CD14-positive monocyte (primary cell): ENCODE measurements around the gene KRTAP5-6. TPM values are rescaled to one million over a fixed set of nuclear protein-coding genes. Genes with fewer than 3 reads are reported as not detected.
A peak's percentile ranks its signal among the peaks of the same experiment; 100 is the strongest.

ENCODE experiments used
- DNase-seq, 3 donors: peaks; one replicate each; pipeline ENCODE4 v3.0.0-alpha.2; 2011 to 2022
- H2AFZ ChIP-seq: 2 replicates; pipeline ENCODE4 v1.6.0; 2012; ENCODE audit warnings: mild to moderate bottlenecking, low read depth, low read length, inconsistent platforms; ENCODE audit not compliant: insufficient read depth, poor library complexity, severe bottlenecking
- H3K27ac ChIP-seq, 2 donors: 1 replicate in 1 of 2; 2 replicates in 1 of 2; pipeline ENCODE4 v1.5.1; 2012 to 2013; ENCODE audit warnings: low read length in 2 of 2, control low read depth in 1 of 2, inconsistent platforms in 1 of 2, low read depth in 1 of 2, mild to moderate bottlenecking in 1 of 2
- H3K27me3 ChIP-seq, 2 donors: one replicate each; pipeline versions ENCODE4 v1.6.0 to v1.6.1; 2011 to 2013; ENCODE audit warnings: low read length in 2 of 2; ENCODE audit not compliant: control insufficient read depth in 2 of 2, insufficient read depth in 2 of 2
- H3K36me3 ChIP-seq, 2 donors: replicated peaks in 1 of 2; 1 replicate in 1 of 2; 2 replicates in 1 of 2; pipeline versions ENCODE4 v1.5.1 to v1.6.1; 2012 to 2013; ENCODE audit warnings: low read length in 2 of 2, control low read depth in 1 of 2, inconsistent platforms in 1 of 2, mild to moderate bottlenecking in 1 of 2; ENCODE audit not compliant: insufficient read depth in 2 of 2, control insufficient read depth in 1 of 2
- H3K4me1 ChIP-seq, 2 donors: 1 replicate in 1 of 2; 2 replicates in 1 of 2; pipeline versions ENCODE4 v1.5.1 to v1.6.1; 2012 to 2013; ENCODE audit warnings: low read length in 2 of 2, control low read depth in 1 of 2, inconsistent platforms in 1 of 2, mild to moderate bottlenecking in 1 of 2, moderate library complexity in 1 of 2; ENCODE audit not compliant: insufficient read depth in 2 of 2, control insufficient read depth in 1 of 2
- H3K4me2 ChIP-seq: replicated peaks from 2 replicates; pipeline ENCODE3; 2012; ENCODE audit warnings: low read length, moderate library complexity, mild to moderate bottlenecking; ENCODE audit not compliant: poor library complexity, severe bottlenecking; ENCODE audit errors: extremely low read depth
- H3K4me3 ChIP-seq, 3 experiments: fragments of 200-600 bp in 1 of 3; sonication (generic) in 1 of 3; replicated peaks in 1 of 3; 1 replicate in 2 of 3; 2 replicates in 1 of 3; pipeline ENCODE4 v1.5.1; 2011 to 2013; ENCODE audit warnings: low read length in 3 of 3, mild to moderate bottlenecking in 3 of 3, control low read depth in 2 of 3, low read depth in 2 of 3, inconsistent platforms in 1 of 3, moderate library complexity in 1 of 3
- H3K79me2 ChIP-seq: 2 replicates; pipeline ENCODE4 v1.6.0; 2012; ENCODE audit warnings: mild to moderate bottlenecking, control low read depth, inconsistent platforms, low read length, moderate library complexity; ENCODE audit not compliant: insufficient read depth
- H3K9ac ChIP-seq: 2 replicates; pipeline ENCODE4 v1.6.0; 2017; ENCODE audit warnings: low read length, mild to moderate bottlenecking; ENCODE audit not compliant: insufficient read depth, poor library complexity, severe bottlenecking
- H3K9me3 ChIP-seq, 2 donors: replicated peaks in 1 of 2; 1 replicate in 1 of 2; 2 replicates in 1 of 2; pipeline versions ENCODE4 v1.5.1 to v1.6.1; 2012 to 2013; ENCODE audit warnings: low read length in 2 of 2, control low read depth in 1 of 2; ENCODE audit not compliant: control insufficient read depth in 1 of 2, insufficient read depth in 1 of 2
- H4K20me1 ChIP-seq: 2 replicates; pipeline ENCODE4 v1.6.0; 2012; ENCODE audit warnings: mild to moderate bottlenecking, low read length, control low read depth, moderate library complexity; ENCODE audit not compliant: insufficient read depth
- H3K27ac Mint-ChIP-seq, 7 donors: one replicate each; pipeline ENCODE4 v1.8.0; 2020; ENCODE audit warnings: mild to moderate bottlenecking in 7 of 7, mixed read lengths in 7 of 7, moderate library complexity in 6 of 7, inconsistent platforms in 2 of 7
- H3K27me3 Mint-ChIP-seq, 3 donors: one replicate each; pipeline ENCODE4 v1.8.0; 2021 to 2022; ENCODE audit warnings: low read depth in 3 of 3, mild to moderate bottlenecking in 3 of 3, mixed read lengths in 3 of 3, moderate library complexity in 3 of 3, inconsistent platforms in 1 of 3
- H3K36me3 Mint-ChIP-seq, 2 donors: one replicate each; pipeline ENCODE4 v1.8.0; 2020; ENCODE audit warnings: mixed read lengths in 2 of 2, inconsistent platforms in 1 of 2, mild to moderate bottlenecking in 1 of 2
- H3K4me1 Mint-ChIP-seq: one replicate; pipeline ENCODE4 v1.8.0; 2020; ENCODE audit warnings: mild to moderate bottlenecking, mixed read lengths
- H3K4me3 Mint-ChIP-seq, 2 donors: one replicate each; pipeline ENCODE4 v1.8.0; 2020; ENCODE audit warnings: mild to moderate bottlenecking in 2 of 2, mixed read lengths in 2 of 2, moderate library complexity in 1 of 2
- H3K9me3 Mint-ChIP-seq, 7 donors: one replicate each; pipeline ENCODE4 v1.8.0; 2020 to 2022; ENCODE audit warnings: mixed read lengths in 7 of 7, mild to moderate bottlenecking in 6 of 7, moderate library complexity in 6 of 7, inconsistent platforms in 2 of 7
- CTCF ChIP-seq: fragments of 200-600 bp; IDR thresholded peaks from one replicate; pipeline ENCODE4 v1.8.0; 2022; ENCODE audit warnings: antibody characterized with exemption, mild to moderate bottlenecking
- WGBS: methylation state at CpG from one replicate; pipeline ENCODE4 v1.1.5; 2013; ENCODE audit warnings: missing lambda C conversion rate; ENCODE audit not compliant: insufficient coverage; 5-methylcytosine and 5-hydroxymethylcytosine counted together
- intact Hi-C, 2 donors: fragments of 100-400 bp; cut with micrococcal nuclease; formaldehyde crosslinking; loops; one replicate each; pipeline versions ENCODE4 v1.15.0 to v1.15.1; 2023
- polyA plus RNA-seq, 3 donors: library from polyadenylated mRNA; depleted of rRNA in 1 of 3; unstranded in 2 of 3; stranded (reverse) in 1 of 3; fragments of 300-500 nt in 2 of 3; fragments of >200 nt in 1 of 3; fragmentation: Illumina TruSeq in 2 of 3; gene quantifications; 1 replicate in 2 of 3; 2 replicates in 1 of 3; pipeline ENCODE4 v1.2.3, GENCODE V29; 2012 to 2021

Gene KRTAP5-6
- polyA plus RNA-seq, 3 donors = not detected

GRCh38 chr11:1691878-1692707 is 4.9 kb upstream of the KRTAP5-6 start:
- H3K4me3 Mint-ChIP-seq = no peak overlapping the region
- peaks cover 5% of the 10 kb centered on the region for H3K4me1 Mint-ChIP-seq
- no peaks in the 10 kb centered on the region for H3K36me3 Mint-ChIP-seq
- 88% methylated on average over 10 of the region's 16 CpGs for WGBS
- Histone ChIP-seq H3K4me2 (no peak overlapping the region), H3K4me1 (peaks cover 10 to 14% of the 10 kb centered on the region in 2 donors), H3K27ac (no peak overlapping the region), H2AFZ (no peak overlapping the region), H4K20me1 (no peaks in the 10 kb centered on the region), H3K36me3 (no peaks in the 10 kb centered on the region), H3K9me3 (no peaks in the 10 kb centered on the region), H3K79me2 (no peaks in the 10 kb centered on the region), H3K4me3 (no peak overlapping the region), H3K9ac (no peak overlapping the region), H3K27me3 (peaks cover 0 to 41% of the 10 kb centered on the region in 2 donors)
- peaks cover 0 to 1% (median 0%) of the 10 kb centered on the region in 7 donors for H3K9me3 Mint-ChIP-seq
- no peak for TF ChIP-seq CTCF
- intact Hi-C loops = loop anchor here (5.0 to 10.0 kb wide), 3 partner anchors 35 to 193 kb away; no protein-coding TSS in a partner anchor
- peaks cover 38 to 70% (median 40%) of the 10 kb centered on the region in 3 donors for H3K27me3 Mint-ChIP-seq
- no peak for DNase-seq
- no peak overlapping the region for H3K27ac Mint-ChIP-seq

DNA sequence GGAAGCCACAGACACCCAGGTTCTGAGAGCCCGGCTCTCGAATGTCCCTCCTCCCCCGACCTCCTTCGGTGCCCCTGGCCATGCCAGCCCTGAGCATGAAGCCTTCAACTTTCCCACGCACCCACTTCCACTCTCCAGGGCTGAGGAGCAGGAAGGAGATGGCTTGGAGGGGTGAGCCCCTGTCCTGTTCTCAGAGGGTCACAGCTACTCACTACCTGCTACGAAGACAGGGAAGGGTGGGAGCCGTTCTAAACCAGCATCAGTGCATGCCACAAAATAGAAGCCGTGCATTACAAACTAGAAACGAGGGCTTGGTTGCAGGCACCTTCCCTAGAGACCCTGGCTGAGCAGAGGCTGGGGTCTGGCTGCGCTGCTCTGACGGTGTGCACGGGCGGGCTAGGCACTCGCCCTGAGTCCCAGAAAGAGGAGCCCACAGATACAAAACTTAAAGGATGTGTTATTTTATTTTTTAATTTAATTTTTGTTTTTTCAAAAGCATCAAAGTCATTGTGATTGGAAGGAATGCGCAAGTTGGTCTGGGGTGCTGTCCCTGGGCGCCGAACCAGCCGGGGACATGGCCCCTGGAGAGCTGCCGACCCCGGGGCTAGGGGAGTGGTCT is 4.2 kb upstream of the KRTAP5-6 start:
- no peak overlapping the region for H3K4me3 ChIP-seq
- no peak overlapping the region for H2AFZ ChIP-seq
- no peaks in the 10 kb centered on the region for H3K9me3 ChIP-seq
- intact Hi-C loops = loop anchor here (1.0 to 10.0 kb wide), 4 partner anchors 36 to 458 kb away; no protein-coding TSS in a partner anchor
- Mint-ChIP-seq H3K4me1 (peaks cover 5% of the 10 kb centered on the region), H3K27me3 (peaks cover 38 to 76% (median 40%) of the 10 kb centered on the region in 3 donors), H3K27ac (no peak overlapping the region), H3K36me3 (no peaks in the 10 kb centered on the region), H3K4me3 (peak overlapping the region in 1 of 2 donors; percentile 48), H3K9me3 (peaks cover 0 to 1% (median 0%) of the 10 kb centered on the region in 7 donors)
- H3K27me3 ChIP-seq = peaks cover 0 to 45% of the 10 kb centered on the region in 2 donors
- no peak overlapping the region for H3K27ac ChIP-seq
- 63% methylated on average over 13 of the region's 20 CpGs for WGBS
- H3K79me2 ChIP-seq = no peaks in the 10 kb centered on the region
- H4K20me1 ChIP-seq = no peaks in the 10 kb centered on the region
- H3K9ac ChIP-seq = no peak overlapping the region
- TF ChIP-seq CTCF = no peak
- peaks cover 10 to 14% of the 10 kb centered on the region in 2 donors for H3K4me1 ChIP-seq
- H3K4me2 ChIP-seq = peak overlapping the region; percentile 69
- H3K36me3 ChIP-seq = no peaks in the 10 kb centered on the region
- no peak for DNase-seq
